T-helper 2 cell treated with Interferon-gamma antibody and Interleukin-4, amounts not matched to agents 100 ng/mL and 5 ng/mL, for 36 hours (primary cell): ENCODE results near the gene CCR5AS.
"Not testable (repeated sequence)": the region's sequence is repeated elsewhere in the genome, so short reads cannot be mapped to it uniquely, and the experiment has no call there.

Experiments used
- intact Hi-C: fragments of 100-400 bp; cut with micrococcal nuclease; formaldehyde crosslinking; loops from one replicate; pipeline ENCODE4 v1.15.1; 2023

Gene CCR5AS

DNA sequence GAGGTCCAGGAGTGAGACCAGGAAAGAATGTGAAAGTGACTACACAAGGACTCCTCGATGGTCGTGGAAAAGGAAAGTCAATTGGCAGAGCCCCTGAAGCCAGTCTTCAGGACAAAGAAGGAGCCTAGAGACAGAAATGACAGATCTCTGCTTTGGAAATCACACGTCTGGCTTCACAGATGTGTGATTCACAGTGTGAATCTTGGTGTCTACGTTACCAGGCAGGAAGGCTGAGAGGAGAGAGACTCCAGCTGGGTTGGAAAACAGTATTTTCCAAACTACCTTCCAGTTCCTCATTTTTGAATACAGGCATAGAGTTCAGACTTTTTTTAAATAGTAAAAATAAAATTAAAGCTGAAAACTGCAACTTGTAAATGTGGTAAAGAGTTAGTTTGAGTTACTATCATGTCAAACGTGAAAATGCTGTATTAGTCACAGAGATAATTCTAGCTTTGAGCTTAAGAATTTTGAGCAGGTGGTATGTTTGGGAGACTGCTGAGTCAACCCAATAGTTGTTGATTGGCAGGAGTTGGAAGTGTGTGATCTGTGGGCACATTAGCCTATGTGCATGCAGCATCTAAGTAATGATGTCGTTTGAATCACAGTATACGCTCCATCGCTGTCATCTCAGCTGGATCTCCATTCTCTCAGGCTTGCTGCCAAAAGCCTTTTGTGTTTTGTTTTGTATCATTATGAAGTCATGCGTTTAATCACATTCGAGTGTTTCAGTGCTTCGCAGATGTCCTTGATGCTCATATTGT, 47.0 kb downstream of the CCR5AS start:
- intact Hi-C loops = no loop called here

DNA sequence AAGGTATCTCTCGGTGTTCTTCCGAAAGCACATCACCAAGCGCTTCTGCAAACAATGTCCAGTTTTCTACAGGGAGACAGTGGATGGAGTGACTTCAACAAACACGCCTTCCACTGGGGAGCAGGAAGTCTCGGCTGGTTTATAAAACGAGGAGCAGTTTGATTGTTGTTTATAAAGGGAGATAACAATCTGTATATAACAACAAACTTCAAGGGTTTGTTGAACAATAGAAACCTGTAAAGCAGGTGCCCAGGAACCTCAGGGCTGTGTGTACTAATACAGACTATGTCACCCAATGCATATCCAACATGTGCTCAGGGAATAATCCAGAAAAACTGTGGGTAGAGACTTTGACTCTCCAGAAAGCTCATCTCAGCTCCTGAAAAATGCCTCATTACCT, 48.4 kb downstream of the CCR5AS start:
- intact Hi-C loops = no loop called here

DNA sequence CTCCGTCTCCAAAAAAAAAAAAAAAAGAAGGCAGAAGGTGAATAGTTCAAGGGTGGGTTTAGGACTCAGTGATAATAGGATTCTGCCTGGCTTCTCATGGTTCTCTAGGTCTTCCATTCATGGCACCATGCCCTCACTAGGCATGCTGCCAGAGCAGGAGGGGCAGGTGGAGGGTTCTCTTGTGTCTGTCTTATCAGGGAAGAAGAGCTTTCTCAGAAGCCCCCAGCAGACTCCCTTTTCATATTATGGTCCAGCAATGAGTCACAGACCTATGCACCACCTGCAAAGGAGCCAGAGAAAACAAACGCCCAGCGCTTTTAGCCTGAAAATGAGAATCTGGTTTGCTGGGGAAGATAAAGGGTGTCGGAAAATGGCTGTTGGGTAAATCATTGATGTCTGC, 50.0 kb downstream of the CCR5AS start:
- intact Hi-C loops = no loop called here

DNA sequence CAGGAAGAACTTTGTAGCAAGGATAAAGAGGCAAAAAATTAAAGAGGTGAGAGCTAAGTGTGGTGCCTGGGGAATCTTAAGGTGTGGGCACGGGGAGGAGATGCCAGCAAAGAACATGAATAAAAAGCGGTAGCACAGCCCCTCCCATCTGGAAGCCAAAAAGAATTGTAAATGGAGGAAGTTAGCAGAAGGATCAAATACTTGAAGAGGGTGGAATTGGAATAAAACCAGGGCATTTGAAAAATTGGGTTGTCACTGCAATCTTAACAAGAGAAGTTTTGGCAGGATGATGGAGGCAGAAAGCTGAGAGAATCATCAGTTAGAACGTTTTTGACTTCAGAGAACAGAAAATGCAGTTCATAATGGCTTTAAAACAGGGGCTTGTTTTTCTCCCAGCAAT, 50.6 kb downstream of the CCR5AS start:
- intact Hi-C loops = no loop called here

DNA sequence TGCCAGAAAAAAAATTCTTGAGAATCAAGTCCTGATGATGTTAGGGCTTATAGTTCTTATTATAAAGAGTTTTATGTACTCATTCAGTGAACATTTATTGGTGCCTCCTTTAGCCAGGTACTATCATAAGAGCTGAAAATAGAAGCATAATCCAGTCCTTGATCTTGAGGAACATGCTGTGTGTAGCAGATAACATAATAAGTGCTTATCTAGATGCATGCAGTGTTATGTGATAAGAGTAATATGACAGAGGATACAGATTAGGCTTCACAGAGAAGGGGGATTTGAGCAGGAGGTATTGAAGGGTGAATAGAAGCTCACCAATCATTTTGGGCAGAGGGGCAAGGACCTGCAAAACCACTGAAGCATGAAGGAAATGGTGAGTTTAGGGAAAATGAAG, 51.9 kb downstream of the CCR5AS start:
- intact Hi-C loops = no loop called here

DNA sequence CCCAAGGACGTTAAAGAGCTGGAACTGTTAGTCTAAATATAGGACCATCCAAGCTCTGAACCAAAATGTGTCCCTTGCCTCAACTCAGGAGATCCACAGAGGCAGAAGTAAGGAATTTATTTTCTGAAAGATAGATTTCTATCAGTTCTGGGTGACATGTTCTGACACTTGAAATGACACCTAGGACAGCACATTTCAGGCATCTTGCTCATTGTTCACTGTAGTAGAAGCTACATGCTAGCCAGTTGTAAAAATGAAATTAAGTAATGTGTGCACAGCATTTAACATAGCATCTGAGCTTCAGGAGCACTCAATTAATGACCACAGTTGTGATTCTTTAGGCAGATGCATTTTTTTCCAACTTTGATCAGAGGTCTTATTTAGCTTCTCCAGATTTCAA, 52.4 kb downstream of the CCR5AS start:
- intact Hi-C loops = no loop called here

DNA sequence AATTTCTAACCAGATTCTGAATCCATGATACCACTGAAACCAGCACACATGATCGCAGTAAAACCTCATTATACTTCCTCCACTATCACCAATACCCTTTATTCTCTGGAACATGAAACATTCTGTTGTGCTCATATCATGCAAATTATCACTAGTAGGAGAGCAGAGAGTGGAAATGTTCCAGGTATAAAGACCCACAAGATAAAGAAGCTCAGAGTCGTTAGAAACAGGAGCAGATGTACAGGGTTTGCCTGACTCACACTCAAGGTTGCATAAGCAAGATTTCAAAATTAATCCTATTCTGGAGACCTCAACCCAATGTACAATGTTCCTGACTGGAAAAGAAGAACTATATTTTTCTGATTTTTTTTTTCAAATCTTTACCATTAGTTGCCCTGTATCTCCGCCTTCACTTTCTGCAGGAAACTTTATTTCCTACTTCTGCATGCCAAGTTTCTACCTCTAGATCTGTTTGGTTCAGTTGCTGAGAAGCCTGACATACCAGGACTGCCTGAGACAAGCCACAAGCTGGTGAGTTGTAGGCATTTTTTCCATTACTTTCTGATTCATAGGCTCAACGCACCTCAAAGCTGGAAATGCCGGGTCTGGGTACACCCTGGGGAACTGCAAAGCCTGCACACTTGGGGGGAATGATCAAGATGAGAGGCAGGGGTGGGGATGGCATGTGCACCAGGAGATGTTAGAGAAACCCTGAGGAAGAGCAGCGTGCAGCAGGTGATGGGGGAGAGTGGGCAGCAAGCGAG, 53.0 kb downstream of the CCR5AS start, which contains the start of gene CCR2:
CCR2 (plus strand) TSS at position 465 of the 764 bp plus-strand sequence. CDS start 3,417 bp downstream, outside the sequence.
- intact Hi-C loops = no loop called here

DNA sequence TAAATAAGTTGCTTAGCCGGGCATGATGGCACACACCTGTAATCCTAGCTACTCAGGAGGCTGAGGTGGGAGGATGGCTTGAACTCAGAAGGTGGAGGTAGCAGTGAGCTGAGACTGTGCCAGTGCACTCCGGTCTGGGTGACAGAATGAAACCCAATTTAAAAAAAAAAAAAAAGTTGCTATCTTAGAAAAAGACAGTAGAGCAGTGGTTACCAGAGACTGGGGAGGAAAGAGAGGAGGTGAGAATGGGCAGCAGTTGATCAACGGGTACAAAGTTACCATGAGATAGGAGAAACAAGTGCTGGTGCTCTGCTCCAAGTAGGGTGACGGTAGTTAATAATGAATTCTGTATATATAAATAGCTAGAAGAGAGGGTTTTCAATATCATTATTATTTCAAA, 53.8 kb downstream of the CCR5AS start:
- intact Hi-C loops = no loop called here

DNA sequence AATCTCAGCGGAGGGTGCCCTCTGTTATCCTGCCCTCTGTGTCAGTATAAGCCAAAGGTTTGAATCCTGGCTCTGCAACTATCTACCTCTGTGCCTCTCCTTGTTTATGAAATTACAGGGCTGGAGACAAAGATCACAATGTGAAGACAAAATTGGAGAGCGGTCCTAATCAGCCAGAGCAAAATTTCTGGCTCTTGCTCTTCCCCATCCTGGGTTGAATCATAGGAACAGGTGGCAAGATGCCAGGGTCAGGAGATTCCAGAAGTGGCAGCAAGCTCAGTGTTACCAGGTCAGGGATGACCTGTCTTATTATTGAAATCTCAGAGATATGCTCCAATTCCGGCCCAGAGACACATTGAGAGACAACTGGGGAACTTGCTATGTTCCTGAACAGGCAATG, 55.2 kb downstream of the CCR5AS start:
- intact Hi-C loops = no loop called here

DNA sequence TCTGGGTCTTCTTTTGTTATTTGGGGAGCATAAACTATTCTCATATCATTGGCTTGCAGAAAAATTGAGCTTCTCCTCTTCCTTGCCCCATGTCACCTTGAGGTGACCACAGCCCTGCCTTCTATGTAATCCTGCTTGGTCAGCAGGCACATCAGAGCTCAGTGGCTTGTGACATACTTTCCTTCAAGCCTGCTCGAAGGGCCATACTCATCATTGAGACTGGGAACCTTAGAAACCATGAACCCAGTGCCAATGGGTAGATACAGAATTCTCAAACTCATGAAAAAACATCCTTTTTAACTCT, 56.7 kb downstream of the CCR5AS start:
- intact Hi-C loops = loop anchor here (1.0 kb wide), 1 partner anchor 20 kb away; the partner anchor contains the start of gene CCR5

DNA sequence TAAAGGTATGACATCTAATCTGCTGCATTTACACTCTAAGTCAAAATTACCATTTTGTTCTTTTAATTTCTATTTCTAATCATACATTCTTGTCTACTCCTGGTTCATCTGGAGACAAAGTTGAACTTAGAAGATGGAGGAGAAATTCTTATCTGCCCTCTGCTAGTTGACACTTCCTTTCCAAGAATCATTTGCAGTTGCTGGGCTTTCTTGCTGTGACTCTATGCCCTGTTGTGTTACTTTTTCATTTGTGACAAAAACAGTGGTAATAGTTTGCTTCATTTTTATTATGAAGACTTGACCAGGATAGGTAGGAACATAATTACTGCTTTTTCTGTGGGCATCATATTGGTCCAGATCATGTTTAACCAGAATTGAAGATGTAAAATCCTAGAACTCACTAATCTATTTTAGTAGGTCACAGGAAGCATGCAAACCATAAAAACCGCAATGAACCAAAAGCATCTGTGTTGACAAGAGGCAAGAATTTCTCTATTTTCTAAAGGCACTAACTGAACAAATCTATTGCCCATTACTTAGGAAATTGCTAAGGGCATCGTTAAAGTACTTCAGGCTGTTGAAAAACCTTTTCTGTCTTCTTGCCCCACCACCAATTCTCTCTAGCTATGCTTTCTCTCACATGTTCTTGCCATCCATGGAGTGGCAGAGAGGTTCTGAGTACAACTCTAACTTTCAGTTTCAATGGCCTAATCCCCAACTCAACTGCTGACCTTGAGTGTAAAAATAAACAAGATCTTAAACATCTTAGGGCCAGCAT, 57.2 kb downstream of the CCR5AS start:
- intact Hi-C loops = loop anchor here (1.0 to 2.0 kb wide), 2 partner anchors 21 to 65 kb away; partner anchors contain the start of gene CCR5

DNA sequence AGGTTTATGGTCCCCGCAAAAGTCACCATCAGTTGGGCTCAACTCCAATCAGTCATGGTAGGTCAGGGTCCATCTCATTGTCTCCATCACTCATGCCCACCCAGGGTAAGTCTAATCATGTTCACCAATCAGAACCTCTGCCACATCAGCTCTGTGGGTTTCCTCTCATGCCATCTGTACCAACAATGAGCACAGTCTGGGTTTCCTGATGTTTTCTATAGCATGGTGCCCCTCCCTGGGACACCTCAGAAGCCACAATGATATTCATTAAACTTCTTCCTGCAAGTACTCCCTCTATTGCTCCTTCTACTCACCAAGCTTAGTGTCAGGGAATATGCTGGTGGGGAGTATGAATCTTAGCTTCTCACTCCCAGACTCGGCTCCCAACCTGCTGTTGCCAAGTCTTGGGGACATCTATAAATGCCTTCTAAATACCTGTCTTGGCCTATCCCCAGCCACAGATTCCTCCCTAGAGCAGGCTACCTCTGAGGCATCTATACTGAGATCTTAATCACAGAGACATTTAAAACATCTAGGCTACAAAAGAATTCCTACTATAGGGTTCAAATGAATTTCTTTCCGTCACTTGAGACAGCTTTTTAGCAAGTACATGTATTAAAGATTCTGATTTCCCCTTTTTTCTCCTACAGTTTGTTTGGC, 57.9 kb downstream of the CCR5AS start:
- intact Hi-C loops = loop anchor here (2.0 kb wide), 1 partner anchor 64 kb away; no protein-coding TSS in a partner anchor

DNA sequence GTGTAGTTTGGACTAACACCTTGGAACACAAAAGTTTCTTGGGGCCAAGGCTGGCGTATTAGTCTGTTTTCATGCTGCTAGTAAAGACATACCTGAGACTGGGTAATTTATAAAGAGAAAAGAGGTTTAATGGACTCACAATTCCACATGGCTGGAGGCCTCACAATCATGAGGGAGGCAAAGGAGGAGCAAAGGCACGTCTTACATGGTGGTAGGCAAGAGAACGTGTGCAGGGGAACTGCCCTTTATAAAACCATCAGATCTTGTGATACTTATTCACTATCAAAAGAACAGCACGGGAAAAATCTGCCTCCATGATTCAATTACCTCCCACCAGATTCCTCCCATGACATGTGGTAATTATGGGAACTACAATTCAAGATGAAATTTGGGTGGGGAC, 62.4 kb downstream of the CCR5AS start:
- intact Hi-C loops = no loop called here

DNA sequence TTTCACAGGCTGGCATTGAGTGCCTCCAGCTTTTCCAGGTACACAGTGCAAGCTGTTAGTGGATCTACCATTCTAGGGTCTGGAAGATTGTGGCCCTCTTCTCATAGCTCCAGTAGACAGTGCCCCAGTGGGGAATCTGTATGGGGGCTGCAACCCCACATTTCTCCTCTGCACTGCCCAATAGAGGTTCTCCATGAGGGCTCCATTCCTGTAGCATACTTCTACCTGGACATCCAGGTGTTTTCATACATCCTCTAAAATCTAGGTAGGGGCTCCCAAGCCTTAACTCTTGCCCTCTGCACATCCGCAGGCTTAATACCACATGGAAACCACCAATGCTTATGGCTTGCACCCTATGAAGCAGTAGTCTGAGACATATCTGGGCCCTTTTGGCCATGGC, 68.0 kb downstream of the CCR5AS start:
- intact Hi-C loops = no loop called here

DNA sequence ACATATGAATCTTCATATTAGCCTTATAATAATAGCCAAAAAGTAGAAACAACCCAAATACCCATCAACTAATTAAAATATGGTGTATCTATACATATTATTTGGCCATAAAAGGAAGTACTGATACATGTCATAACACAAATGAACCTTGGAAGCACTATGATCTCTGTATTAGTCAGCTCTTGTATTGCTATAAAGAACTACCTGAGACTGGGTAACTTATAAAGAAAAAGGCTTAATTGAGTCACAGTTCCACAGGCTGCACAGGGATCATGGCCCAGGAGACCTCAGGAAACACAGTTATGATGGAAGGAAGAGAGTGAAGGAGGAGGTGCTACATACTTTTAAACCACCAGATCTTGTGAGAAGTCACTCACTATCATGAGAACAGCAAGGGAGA, 69.0 kb downstream of the CCR5AS start:
- intact Hi-C loops = no loop called here

DNA sequence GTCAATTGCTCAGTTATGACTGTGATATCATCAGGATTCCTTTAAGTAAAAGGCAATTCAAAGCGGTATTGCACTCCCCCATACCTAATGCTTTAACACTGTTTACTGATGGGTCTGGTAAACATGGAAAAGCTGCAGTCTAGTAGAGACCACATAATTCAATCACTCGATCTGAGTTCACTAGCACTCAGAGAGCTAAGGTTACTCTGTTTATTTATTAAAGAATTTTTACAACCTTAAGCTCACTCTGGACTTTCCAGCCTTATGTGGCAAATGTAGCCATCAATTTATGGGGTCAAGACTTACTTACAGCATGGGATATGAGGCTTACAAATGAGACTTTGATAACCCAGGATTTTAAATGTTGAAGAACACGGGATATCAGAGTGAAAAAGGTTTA, 71.3 kb downstream of the CCR5AS start:
- intact Hi-C loops = no loop called here

DNA sequence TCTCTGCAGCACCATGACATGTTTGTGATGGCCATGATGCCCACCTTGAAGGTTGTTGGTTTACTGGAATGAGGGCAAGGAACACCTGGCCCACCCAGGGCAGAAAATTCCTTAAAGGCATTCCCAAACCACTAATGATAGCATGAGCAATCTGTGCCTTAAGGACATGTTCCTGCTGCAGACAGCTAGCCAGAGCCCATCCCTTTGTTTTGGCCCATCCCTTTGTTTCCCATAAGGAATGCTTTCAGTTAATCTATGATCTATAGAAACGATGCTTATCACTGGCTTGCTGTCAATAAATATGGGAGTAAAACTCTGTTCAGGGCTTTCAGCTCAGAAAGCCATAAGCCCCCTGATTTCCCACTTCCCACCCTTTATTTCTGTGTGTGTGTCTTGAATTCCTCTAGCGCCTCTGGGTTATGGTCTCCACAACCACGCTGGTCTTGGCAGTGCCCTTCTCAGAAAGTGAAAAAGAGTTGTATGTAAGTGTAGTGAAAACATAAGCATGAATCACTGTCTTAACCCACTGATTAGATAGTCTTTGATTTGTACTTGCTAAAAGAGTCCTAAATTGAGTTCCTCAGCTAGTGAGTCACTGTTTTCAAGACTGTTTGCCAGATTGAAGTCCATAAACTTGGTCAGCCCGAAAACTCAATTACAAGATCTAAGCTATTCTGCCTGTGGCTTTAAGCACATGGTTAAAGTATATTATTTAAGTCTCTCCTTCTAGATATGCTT, 72.0 kb downstream of the CCR5AS start:
- intact Hi-C loops = no loop called here

DNA sequence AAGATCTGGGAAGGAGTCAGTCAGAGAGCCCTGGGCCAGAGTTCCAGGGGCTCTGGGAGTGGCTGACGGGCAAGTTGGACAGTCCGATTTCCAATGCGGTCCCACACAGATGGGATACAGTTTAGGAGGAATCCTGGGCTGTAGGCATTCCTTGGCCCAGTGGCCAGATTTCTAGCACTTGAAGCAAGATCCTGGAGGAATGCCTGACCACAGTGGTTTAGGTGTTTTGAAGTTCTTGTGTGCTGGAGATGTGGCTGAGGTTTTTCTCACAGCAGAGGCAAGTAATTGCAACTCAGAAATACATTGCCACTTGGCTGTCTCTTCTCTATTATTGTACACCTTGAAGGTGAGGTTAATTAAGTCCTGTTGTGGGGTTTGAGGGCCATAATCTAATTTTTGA, 76.2 kb downstream of the CCR5AS start:
- intact Hi-C loops = not testable (repeated sequence)

DNA sequence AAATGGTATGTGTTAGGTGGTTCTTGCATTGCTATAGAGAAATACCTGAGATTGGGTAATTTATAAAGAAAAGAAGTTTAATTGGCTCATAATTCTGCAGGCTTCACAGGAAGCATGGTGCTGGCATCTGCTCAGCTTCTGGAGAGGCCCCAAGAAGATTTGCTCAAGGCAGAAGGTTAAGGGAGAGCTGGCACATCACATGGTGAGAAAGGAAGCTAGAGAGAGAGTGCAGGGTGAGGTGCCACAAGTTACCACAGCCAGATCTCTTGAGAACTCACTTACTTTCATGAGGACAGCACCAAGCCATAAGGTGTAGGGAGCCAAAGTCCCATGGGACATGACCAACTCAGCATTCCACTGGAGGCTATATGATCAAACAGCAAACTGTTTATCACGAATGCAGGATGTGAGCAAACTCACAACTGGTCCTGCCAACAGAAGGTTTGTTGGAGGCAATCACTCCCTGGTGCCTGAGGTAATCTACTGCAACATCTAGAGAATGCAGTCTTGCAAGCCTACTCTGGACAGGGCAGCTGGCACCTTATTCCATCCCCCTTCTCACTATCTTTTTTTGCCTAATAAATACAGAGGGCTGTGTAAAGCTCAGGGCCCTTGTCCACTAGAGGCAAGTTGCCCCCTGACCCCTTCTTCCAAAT, 81.1 kb downstream of the CCR5AS start:
- intact Hi-C loops = no loop called here

DNA sequence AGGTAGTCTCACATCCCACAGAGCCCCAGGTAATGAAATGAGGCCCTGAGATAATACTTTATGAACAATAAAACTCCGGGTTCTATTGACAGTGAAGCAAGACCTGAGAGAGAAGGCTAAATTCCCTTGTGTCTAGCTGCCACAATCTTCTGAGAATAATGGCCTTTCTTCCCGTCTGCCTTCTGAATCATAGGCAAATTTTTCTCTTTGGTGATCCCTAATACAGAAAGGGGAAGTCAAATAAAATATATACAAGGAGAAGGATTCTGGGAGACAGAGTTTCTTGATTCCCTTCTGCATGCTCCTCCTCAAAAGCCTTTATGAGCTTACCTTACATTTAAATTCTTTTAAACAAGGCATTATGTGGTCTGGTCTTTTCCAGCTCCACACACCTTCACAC, 82.8 kb downstream of the CCR5AS start:
- intact Hi-C loops = no loop called here
